Measurements from ENCODE around the gene MROH7. TPM values are rescaled to one million over a fixed set of nuclear protein-coding genes. Genes with fewer than 3 reads are reported as not detected.

Gene MROH7
- total RNA-seq, 2 experiments from 2014 or later: 0.14 to 0.19 TPM

DNA sequence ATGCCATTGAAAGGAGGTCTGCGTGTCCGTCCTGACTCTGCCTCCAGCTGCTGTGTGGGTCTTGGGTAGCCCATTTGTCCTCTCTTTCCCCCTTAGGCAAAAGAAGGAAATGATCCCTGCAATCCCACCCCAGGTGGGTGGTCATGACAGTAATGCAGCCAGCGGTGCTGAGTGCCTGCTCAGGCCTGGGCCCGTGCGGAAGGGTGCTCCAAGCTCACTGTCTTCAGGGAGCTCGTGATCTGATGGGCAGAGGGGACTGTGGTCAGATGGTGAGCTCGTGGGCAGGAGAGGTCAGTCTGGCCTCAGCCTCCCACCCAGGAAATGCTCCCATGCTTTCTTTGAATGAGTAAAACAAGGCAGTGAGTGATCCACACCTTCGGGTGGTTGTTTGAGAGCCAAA lies 38.8 kb downstream of the MROH7 start:
- Histone ChIP-seq H3K9me3 (ENCODE audit: control insufficient read depth in 1 of 2, insufficient read depth in 1 of 2, low read length in 2 of 2) (no peaks in the 10 kb centered on the region), H3K36me3 (ENCODE audit: insufficient read depth, low read length) (no peaks in the 10 kb centered on the region), H3K27me3 (ENCODE audit: control insufficient read depth in 1 of 2, insufficient read depth in 2 of 2, low read length in 2 of 2) (no peaks in the 10 kb centered on the region), H3K4me3 (ENCODE audit: low read length) (no peak overlapping the region), H3K4me1 (ENCODE audit: insufficient read depth, low read length) (no peaks in the 10 kb centered on the region), H3K27ac (ENCODE audit: low read depth in 1 of 2, low read length in 2 of 2) (no peak overlapping the region)
- no peaks in the 10 kb centered on the region for H3K36me3 Mint-ChIP-seq (ENCODE audit: low read depth)
- H3K9me3 Mint-ChIP-seq: no peaks in the 10 kb centered on the region
- no peaks in the 10 kb centered on the region for H3K27me3 Mint-ChIP-seq
- DNase-seq (no peak), ATAC-seq (ENCODE audit: poor library complexity) (no peak)
- POLR2A ChIA-PET: no interaction called here
- H3K27ac Mint-ChIP-seq: no peak overlapping the region
- CTCF ChIA-PET: no interaction called here
- TF ChIP-seq, protein P1, sequence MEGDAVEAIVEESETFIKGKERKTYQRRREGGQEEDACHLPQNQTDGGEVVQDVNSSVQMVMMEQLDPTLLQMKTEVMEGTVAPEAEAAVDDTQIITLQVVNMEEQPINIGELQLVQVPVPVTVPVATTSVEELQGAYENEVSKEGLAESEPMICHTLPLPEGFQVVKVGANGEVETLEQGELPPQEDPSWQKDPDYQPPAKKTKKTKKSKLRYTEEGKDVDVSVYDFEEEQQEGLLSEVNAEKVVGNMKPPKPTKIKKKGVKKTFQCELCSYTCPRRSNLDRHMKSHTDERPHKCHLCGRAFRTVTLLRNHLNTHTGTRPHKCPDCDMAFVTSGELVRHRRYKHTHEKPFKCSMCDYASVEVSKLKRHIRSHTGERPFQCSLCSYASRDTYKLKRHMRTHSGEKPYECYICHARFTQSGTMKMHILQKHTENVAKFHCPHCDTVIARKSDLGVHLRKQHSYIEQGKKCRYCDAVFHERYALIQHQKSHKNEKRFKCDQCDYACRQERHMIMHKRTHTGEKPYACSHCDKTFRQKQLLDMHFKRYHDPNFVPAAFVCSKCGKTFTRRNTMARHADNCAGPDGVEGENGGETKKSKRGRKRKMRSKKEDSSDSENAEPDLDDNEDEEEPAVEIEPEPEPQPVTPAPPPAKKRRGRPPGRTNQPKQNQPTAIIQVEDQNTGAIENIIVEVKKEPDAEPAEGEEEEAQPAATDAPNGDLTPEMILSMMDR (IDR thresholded peaks at IDR 0.05): no peak
- intact Hi-C loops (cut with DNase I, micrococcal nuclease): no loop called here
- no peak overlapping the region for H3K4me3 Mint-ChIP-seq
- no peaks in the 10 kb centered on the region for H3K4me1 Mint-ChIP-seq (ENCODE audit: low read depth)

DNA sequence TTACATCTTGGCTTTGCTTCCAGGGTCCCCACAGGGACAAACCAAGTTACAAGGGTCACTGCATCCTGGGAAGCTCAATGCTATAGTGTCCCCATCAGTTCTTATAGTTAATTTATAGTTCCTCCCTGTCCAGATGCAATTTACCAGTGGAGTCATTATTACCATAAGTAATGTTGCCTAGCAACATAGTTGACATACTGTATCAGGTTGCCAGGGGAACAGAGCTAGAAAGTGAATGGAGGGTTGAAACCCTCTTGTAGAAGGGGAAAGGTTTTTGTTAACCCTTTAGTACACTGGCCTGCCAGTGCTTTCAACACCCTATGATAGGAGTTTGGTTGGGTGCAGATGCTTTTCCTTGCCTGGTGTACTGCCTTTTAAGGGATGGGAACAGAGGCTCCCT lies 39.8 kb downstream of the MROH7 start:
- DNase-seq (no peak), ATAC-seq (ENCODE audit: poor library complexity) (no peak)
- ChIA-PET POLR2A (no interaction called here), CTCF (no interaction called here)
- no peak overlapping the region for H3K4me3 ChIP-seq (ENCODE audit: low read length)
- no peaks in the 10 kb centered on the region for H3K27me3 ChIP-seq (ENCODE audit: control insufficient read depth in 1 of 2, insufficient read depth in 2 of 2, low read length in 2 of 2)
- intact Hi-C loops (cut with DNase I, micrococcal nuclease): no loop called here
- Mint-ChIP-seq H3K4me1 (ENCODE audit: low read depth) (no peaks in the 10 kb centered on the region), H3K36me3 (ENCODE audit: low read depth) (no peaks in the 10 kb centered on the region), H3K27me3 (no peaks in the 10 kb centered on the region), H3K4me3 (no peak overlapping the region), H3K9me3 (no peaks in the 10 kb centered on the region), H3K27ac (no peak overlapping the region)
- H3K36me3 ChIP-seq (ENCODE audit: insufficient read depth, low read length): no peaks in the 10 kb centered on the region
- H3K27ac ChIP-seq (ENCODE audit: low read depth in 1 of 2, low read length in 2 of 2): no peak overlapping the region
- H3K9me3 ChIP-seq (ENCODE audit: control insufficient read depth in 1 of 2, insufficient read depth in 1 of 2, low read length in 2 of 2): no peaks in the 10 kb centered on the region
- no peaks in the 10 kb centered on the region for H3K4me1 ChIP-seq (ENCODE audit: insufficient read depth, low read length)
- TF ChIP-seq, protein P1 (IDR thresholded peaks at IDR 0.05): no peak

DNA sequence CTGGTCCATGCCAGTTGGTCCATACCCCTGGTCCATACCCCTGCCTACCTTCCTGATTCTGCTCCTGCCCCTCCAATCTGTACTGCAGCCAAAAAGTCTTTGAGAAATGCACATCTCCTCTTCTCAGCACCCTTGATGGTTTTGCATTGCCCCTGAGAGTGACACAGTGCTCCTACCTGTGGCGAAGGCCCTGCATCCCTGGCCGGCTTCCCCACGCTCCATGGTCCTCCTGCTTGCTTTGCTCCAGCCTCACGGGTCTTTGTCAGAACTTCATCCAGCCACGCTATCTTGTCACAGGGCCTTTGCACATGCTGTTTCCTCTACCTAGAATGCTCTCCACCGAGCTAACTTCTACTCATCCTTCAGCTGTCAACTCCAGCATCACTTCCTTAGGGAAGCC lies 41.9 kb downstream of the MROH7 start:
- H3K27me3 Mint-ChIP-seq: no peaks in the 10 kb centered on the region
- ChIA-PET CTCF (no interaction called here), POLR2A (no interaction called here)
- intact Hi-C loops (cut with DNase I, micrococcal nuclease): no loop called here
- no peaks in the 10 kb centered on the region for H3K36me3 Mint-ChIP-seq (ENCODE audit: low read depth)
- H3K9me3 ChIP-seq (ENCODE audit: control insufficient read depth in 1 of 2, insufficient read depth in 1 of 2, low read length in 2 of 2): no peaks in the 10 kb centered on the region
- H3K9me3 Mint-ChIP-seq: no peaks in the 10 kb centered on the region
- H3K4me1 Mint-ChIP-seq (ENCODE audit: low read depth): no peaks in the 10 kb centered on the region
- TF ChIP-seq, protein P1 (IDR thresholded peaks at IDR 0.05): no peak
- no peak overlapping the region for H3K4me3 Mint-ChIP-seq
- H3K27me3 ChIP-seq (ENCODE audit: control insufficient read depth in 1 of 2, insufficient read depth in 2 of 2, low read length in 2 of 2): no peaks in the 10 kb centered on the region
- no peak overlapping the region for H3K4me3 ChIP-seq (ENCODE audit: low read length)
- H3K27ac ChIP-seq (ENCODE audit: low read depth in 1 of 2, low read length in 2 of 2): no peak overlapping the region
- DNase-seq (no peak), ATAC-seq (ENCODE audit: poor library complexity) (no peak)
- no peak overlapping the region for H3K27ac Mint-ChIP-seq
- H3K4me1 ChIP-seq (ENCODE audit: insufficient read depth, low read length): no peaks in the 10 kb centered on the region
- H3K36me3 ChIP-seq (ENCODE audit: insufficient read depth, low read length): no peaks in the 10 kb centered on the region
